SK-N-SH treated with all-trans-retinoic acid at 6 μM for 48 hours (cell line): ENCODE results near the gene ZCCHC24.
A peak's percentile ranks its signal among the peaks of the same experiment; 100 is the strongest.

Source experiments
- ATAC-seq: fragments of 200-7000 bp; cut with Tn5 transposase; 3 replicates; pipeline ENCODE4 v1.9.1; 2020; ENCODE audit warnings: mild to moderate bottlenecking, moderate library complexity
- ARNTL ChIP-seq: fragments of 450-650 bp; formaldehyde crosslinking; IDR thresholded peaks from 2 replicates; pipeline ENCODE4 v1.5.0; 2020; ENCODE audit warnings: low read depth, mild to moderate bottlenecking, moderate library complexity, borderline replicate concordance
- BACH2 ChIP-seq: fragments of 250-450 bp; sonication (Bioruptor Pico); IDR thresholded peaks from 2 replicates; pipeline ENCODE4 v1.9.0; 2021; ENCODE audit warnings: mild to moderate bottlenecking, borderline replicate concordance
- CSDC2 ChIP-seq: fragments of 250-450 bp; sonication (Bioruptor Pico); IDR thresholded peaks from 2 replicates; pipeline ENCODE4 v1.5.0; 2020; ENCODE audit warnings: mild to moderate bottlenecking, moderate library complexity
- ESRRG ChIP-seq: fragments of 250-450 bp; sonication (Bioruptor Pico); IDR thresholded peaks from 2 replicates; pipeline ENCODE4 v1.6.1; 2021; ENCODE audit warnings: mild to moderate bottlenecking
- ISL1 ChIP-seq: fragments of 250-450 bp; sonication (Bioruptor Pico); IDR thresholded peaks from 2 replicates; pipeline ENCODE4 v2.1.2; 2022; ENCODE audit warnings: mild to moderate bottlenecking, moderate library complexity
- OSR1 ChIP-seq: fragments of 250-450 bp; sonication (Bioruptor Pico); IDR thresholded peaks from 2 replicates; pipeline ENCODE4 v1.8.0; 2022; ENCODE audit warnings: moderate library complexity, mild to moderate bottlenecking, inconsistent platforms
- PPARA ChIP-seq: fragments of 250-450 bp; sonication (Bioruptor Pico); IDR thresholded peaks from 2 replicates; pipeline ENCODE4 v1.5.0; 2020; ENCODE audit warnings: mild to moderate bottlenecking, borderline replicate concordance
- SNAI2 ChIP-seq: fragments of 250-450 bp; sonication (Bioruptor Pico); IDR thresholded peaks from 2 replicates; pipeline ENCODE4 v1.5.0; 2020; ENCODE audit warnings: mild to moderate bottlenecking, moderate library complexity
- TCF4 ChIP-seq: fragments of 250-450 bp; sonication (Bioruptor Pico); IDR thresholded peaks from 2 replicates; pipeline ENCODE4 v1.8.0; 2021; ENCODE audit warnings: mild to moderate bottlenecking, moderate library complexity, borderline replicate concordance
- TOX ChIP-seq: fragments of 250-450 bp; sonication (Bioruptor Pico); IDR thresholded peaks from 2 replicates; pipeline ENCODE4 v1.8.0; 2021; ENCODE audit warnings: mild to moderate bottlenecking, moderate library complexity, borderline replicate concordance
- ZC3H10 ChIP-seq: fragments of 250-450 bp; sonication (Bioruptor Pico); IDR thresholded peaks from 2 replicates; pipeline ENCODE4 v1.5.1; 2021; ENCODE audit warnings: mild to moderate bottlenecking, moderate library complexity
- ZFP3 ChIP-seq: fragments of 250-450 bp; sonication (Bioruptor Pico); IDR thresholded peaks from 2 replicates; pipeline ENCODE4 v1.5.0; 2020; ENCODE audit warnings: mild to moderate bottlenecking, moderate library complexity
- ZFP30 ChIP-seq: fragments of 450-650 bp; formaldehyde crosslinking; IDR thresholded peaks from 2 replicates; pipeline ENCODE4 v1.5.0; 2022; ENCODE audit warnings: mild to moderate bottlenecking, moderate library complexity
- ZNF565 ChIP-seq: fragments of 450-650 bp; formaldehyde crosslinking; conservative IDR thresholded peaks from 2 replicates; pipeline ENCODE4 v1.5.0; 2020; ENCODE audit warnings: low read depth, mild to moderate bottlenecking, moderate library complexity
- ZNF70 ChIP-seq: fragments of 450-650 bp; formaldehyde crosslinking; IDR thresholded peaks from 2 replicates; pipeline ENCODE4 v1.5.0; 2020; ENCODE audit warnings: mild to moderate bottlenecking, moderate library complexity
- ZNF8 ChIP-seq: fragments of 450-650 bp; formaldehyde crosslinking; IDR thresholded peaks from 2 replicates; pipeline ENCODE4 v1.5.0; 2020; ENCODE audit warnings: mild to moderate bottlenecking, moderate library complexity
- TF ChIP-seq, protein P1 (sequence below): fragments of 250-450 bp; sonication (Bioruptor Pico); IDR thresholded peaks from 2 replicates; pipeline ENCODE4 v1.8.0; 2021; ENCODE audit warnings: low read depth, mild to moderate bottlenecking, moderate library complexity, borderline replicate concordance
- TF ChIP-seq, protein P2 (sequence below): fragments of 250-450 bp; sonication (Bioruptor Pico); IDR thresholded peaks from 2 replicates; pipeline ENCODE4 v1.8.0; 2020; ENCODE audit warnings: mild to moderate bottlenecking, moderate library complexity, borderline replicate concordance
- TF ChIP-seq, protein P3 (sequence below): fragments of 250-450 bp; sonication (Bioruptor Pico); IDR thresholded peaks from 2 replicates; pipeline ENCODE4 v1.5.0; 2020; ENCODE audit warnings: mild to moderate bottlenecking, moderate library complexity
- TF ChIP-seq, protein P4 (sequence below): fragments of 250-450 bp; sonication (Bioruptor Pico); IDR thresholded peaks from 2 replicates; pipeline ENCODE4 v1.5.1; 2021; ENCODE audit warnings: mild to moderate bottlenecking, moderate library complexity
- TF ChIP-seq, protein P5 (sequence below): fragments of 250-450 bp; sonication (Bioruptor Pico); IDR thresholded peaks from 2 replicates; pipeline ENCODE4 v1.5.1; 2020; ENCODE audit warnings: low read depth, mild to moderate bottlenecking, moderate library complexity

ZCCHC24 gene

DNA sequence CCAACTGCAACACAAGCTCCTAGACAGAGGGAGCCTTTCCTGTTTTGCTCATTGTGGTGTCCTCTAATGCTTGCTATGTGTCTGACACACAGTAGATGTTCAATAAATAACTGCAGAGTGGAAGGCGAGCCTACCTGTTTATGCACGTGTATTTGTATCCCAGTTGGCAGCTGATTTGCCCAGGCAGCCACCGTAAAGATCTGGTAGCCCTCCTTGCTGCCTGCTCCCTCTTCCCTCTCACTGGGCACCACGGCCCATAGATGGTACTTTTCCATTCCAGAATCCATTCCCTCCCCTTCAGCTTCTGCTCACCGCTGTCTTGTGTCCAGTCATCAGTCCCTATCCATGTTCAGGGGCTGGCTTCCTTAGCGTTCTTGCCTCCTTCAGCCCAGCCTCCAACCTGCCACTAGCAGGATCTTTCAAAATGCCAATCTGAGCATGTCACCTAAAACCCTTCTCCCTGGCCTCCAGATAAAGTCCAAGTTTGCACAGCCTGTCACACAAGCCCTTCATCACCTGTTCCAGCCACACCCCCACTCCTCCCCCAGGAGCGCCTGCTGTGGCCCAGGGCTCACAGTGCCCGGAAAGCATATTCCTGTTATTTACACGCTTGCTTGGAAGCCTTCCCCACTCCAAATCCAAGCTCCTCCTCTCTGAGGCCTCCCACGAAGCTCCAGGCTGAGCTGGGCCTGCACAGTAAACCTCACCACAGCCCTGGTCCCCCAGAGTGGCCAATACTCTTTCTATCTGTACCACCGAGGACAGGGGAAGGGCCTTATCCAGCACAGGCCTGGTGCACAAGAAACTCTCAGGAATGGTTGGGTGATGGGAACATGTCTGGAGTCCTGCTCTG is 21.0 kb downstream of the ZCCHC24 start:
- no peak; the same call in 2 of the 3 replicates for ATAC-seq
- TF ChIP-seq PPARA (no peak), ZC3H10 (no peak), CSDC2 (CRISPR knock-in tag) (no peak), ZNF565 (CRISPR knock-in tag) (no peak), ZNF70 (CRISPR knock-in tag) (no peak), ZNF8 (no peak), ZFP30 (CRISPR knock-in tag) (no peak), ESRRG (CRISPR knock-in tag) (no peak)
- TF ChIP-seq, protein P1, sequence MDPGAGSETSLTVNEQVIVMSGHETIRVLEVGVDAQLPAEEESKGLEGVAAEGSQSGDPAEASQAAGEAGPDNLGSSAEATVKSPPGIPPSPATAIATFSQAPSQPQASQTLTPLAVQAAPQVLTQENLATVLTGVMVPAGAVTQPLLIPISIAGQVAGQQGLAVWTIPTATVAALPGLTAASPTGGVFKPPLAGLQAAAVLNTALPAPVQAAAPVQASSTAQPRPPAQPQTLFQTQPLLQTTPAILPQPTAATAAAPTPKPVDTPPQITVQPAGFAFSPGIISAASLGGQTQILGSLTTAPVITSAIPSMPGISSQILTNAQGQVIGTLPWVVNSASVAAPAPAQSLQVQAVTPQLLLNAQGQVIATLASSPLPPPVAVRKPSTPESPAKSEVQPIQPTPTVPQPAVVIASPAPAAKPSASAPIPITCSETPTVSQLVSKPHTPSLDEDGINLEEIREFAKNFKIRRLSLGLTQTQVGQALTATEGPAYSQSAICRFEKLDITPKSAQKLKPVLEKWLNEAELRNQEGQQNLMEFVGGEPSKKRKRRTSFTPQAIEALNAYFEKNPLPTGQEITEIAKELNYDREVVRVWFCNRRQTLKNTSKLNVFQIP (CRISPR knock-in tag), result no peak

DNA sequence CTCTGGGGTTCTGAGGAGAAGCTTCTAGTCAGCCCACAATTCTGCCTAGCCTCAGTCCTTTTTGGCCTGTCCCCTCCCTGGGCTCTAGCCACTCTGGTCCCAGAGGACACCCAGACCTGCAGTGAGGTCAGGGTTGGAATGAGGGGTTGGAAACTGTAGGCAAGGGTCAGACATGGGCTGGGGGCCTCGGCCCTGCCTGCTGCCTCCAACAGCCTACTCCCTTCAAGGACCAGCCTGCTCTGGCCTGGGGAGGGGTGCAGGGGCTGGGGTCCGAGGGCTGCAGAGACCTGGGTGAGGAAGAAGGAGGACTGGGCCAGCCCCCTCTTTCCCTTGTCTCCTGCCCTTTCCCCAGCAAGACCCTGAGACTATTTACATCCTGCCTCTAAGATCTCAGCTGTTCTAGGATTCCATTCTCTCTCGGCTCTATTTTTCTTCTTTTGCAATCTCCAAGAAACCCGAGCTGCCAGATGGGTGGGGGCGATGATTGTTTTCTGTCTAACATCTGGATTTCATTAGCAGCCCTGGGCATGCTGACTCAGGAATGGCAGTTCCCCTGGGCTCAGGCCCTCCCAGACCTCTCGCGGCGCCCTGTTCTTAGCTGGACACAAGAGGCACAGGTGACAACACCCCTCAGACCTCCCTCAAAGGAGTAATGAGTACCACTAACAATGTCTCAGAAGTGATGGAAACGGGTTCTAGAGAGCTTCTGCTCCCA is 23.1 kb downstream of the ZCCHC24 start:
- TF ChIP-seq TCF4 (CRISPR knock-in tag) (peak; percentile 82), SNAI2 (CRISPR knock-in tag) (no peak), ZNF8 (no peak), OSR1 (CRISPR knock-in tag) (no peak), ZFP30 (CRISPR knock-in tag) (no peak), ZFP3 (no peak), ZNF565 (CRISPR knock-in tag) (no peak), CSDC2 (CRISPR knock-in tag) (no peak)
- TF ChIP-seq, protein P2, sequence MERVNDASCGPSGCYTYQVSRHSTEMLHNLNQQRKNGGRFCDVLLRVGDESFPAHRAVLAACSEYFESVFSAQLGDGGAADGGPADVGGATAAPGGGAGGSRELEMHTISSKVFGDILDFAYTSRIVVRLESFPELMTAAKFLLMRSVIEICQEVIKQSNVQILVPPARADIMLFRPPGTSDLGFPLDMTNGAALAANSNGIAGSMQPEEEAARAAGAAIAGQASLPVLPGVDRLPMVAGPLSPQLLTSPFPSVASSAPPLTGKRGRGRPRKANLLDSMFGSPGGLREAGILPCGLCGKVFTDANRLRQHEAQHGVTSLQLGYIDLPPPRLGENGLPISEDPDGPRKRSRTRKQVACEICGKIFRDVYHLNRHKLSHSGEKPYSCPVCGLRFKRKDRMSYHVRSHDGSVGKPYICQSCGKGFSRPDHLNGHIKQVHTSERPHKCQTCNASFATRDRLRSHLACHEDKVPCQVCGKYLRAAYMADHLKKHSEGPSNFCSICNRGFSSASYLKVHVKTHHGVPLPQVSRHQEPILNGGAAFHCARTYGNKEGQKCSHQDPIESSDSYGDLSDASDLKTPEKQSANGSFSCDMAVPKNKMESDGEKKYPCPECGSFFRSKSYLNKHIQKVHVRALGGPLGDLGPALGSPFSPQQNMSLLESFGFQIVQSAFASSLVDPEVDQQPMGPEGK, result no peak
- TF ChIP-seq, all 23 proteins: peak for 1
- ATAC-seq, result peak; percentile 94

DNA sequence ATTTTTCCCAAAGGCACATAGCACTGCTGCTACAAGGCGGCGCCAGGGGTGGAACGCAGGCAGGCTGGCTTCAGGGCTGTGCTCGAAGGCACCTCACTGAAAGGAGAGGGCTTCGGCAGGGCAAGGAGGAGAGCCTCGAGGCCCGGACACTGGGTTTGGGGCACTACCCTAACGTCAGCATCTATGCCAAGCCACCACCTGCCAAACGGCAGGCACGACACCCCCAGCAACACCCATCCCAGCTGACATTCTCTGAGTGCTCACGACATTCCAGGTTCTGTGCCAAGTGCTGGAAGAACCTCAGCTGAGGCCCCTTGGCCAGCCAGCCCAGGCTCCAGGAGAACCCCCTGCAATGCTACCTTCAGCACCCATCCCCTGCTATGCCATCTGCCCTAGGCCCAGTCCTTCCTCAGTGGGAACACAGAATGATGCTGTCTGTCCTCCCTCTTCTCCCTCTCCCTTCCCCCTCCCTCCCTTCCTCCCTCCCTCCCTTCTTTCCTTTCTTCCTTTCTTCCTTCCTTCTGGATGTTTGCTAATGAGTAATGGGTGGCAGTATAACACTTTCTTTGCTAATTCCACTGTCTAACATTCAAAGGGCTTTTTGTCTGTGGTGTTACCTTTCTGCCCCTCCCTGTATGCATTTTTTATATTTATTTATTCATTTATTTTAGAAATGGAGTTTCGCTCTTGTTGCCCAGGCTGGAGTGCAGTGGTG is 24.3 kb downstream of the ZCCHC24 start:
- ATAC-seq, result no peak
- TF ChIP-seq ZFP3 (no peak), OSR1 (CRISPR knock-in tag) (no peak), PPARA (no peak), ZC3H10 (no peak), CSDC2 (CRISPR knock-in tag) (no peak), TCF4 (CRISPR knock-in tag) (no peak), BACH2 (CRISPR knock-in tag) (no peak), ISL1 (CRISPR knock-in tag) (no peak), ESRRG (CRISPR knock-in tag) (no peak), ZNF70 (CRISPR knock-in tag) (no peak), ZNF565 (CRISPR knock-in tag) (no peak), ZFP30 (CRISPR knock-in tag) (no peak), TOX (no peak), ARNTL (CRISPR knock-in tag) (no peak)
- TF ChIP-seq, protein P1 (CRISPR knock-in tag), result no peak
- TF ChIP-seq, protein P3, sequence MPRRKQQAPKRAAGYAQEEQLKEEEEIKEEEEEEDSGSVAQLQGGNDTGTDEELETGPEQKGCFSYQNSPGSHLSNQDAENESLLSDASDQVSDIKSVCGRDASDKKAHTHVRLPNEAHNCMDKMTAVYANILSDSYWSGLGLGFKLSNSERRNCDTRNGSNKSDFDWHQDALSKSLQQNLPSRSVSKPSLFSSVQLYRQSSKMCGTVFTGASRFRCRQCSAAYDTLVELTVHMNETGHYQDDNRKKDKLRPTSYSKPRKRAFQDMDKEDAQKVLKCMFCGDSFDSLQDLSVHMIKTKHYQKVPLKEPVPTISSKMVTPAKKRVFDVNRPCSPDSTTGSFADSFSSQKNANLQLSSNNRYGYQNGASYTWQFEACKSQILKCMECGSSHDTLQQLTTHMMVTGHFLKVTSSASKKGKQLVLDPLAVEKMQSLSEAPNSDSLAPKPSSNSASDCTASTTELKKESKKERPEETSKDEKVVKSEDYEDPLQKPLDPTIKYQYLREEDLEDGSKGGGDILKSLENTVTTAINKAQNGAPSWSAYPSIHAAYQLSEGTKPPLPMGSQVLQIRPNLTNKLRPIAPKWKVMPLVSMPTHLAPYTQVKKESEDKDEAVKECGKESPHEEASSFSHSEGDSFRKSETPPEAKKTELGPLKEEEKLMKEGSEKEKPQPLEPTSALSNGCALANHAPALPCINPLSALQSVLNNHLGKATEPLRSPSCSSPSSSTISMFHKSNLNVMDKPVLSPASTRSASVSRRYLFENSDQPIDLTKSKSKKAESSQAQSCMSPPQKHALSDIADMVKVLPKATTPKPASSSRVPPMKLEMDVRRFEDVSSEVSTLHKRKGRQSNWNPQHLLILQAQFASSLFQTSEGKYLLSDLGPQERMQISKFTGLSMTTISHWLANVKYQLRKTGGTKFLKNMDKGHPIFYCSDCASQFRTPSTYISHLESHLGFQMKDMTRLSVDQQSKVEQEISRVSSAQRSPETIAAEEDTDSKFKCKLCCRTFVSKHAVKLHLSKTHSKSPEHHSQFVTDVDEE, result no peak
- TF ChIP-seq, protein P2, result no peak
- TF ChIP-seq, protein P4, sequence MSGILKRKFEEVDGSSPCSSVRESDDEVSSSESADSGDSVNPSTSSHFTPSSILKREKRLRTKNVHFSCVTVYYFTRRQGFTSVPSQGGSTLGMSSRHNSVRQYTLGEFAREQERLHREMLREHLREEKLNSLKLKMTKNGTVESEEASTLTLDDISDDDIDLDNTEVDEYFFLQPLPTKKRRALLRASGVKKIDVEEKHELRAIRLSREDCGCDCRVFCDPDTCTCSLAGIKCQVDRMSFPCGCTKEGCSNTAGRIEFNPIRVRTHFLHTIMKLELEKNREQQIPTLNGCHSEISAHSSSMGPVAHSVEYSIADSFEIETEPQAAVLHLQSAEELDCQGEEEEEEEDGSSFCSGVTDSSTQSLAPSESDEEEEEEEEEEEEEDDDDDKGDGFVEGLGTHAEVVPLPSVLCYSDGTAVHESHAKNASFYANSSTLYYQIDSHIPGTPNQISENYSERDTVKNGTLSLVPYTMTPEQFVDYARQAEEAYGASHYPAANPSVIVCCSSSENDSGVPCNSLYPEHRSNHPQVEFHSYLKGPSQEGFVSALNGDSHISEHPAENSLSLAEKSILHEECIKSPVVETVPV (CRISPR knock-in tag), result no peak
- TF ChIP-seq, protein P5, sequence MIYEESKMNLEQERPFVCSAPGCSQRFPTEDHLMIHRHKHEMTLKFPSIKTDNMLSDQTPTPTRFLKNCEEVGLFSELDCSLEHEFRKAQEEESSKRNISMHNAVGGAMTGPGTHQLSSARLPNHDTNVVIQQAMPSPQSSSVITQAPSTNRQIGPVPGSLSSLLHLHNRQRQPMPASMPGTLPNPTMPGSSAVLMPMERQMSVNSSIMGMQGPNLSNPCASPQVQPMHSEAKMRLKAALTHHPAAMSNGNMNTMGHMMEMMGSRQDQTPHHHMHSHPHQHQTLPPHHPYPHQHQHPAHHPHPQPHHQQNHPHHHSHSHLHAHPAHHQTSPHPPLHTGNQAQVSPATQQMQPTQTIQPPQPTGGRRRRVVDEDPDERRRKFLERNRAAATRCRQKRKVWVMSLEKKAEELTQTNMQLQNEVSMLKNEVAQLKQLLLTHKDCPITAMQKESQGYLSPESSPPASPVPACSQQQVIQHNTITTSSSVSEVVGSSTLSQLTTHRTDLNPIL, result no peak
